Left cardiac atrium (tissue), 4 donors: ENCODE measurements around the gene GUCY2D. TPM values are rescaled to one million over a fixed set of nuclear protein-coding genes. Genes with fewer than 3 reads are reported as not detected.

Experiments
- ATAC-seq, 2 donors: fragments of 200-7000 bp; cut with Tn5 transposase; one replicate each; pipeline ENCODE4 v1.9.1; 2020; ENCODE audit warnings: mild to moderate bottlenecking in 2 of 2, moderate library complexity in 2 of 2
- DNase-seq: peaks from one replicate; pipeline ENCODE4 v3.0.0-alpha.2; 2020
- intact Hi-C, 2 donors: fragments of 100-400 bp; cut with DNase I; formaldehyde crosslinking; loops; one replicate each; pipeline versions ENCODE4 v1.14.1 to v1.15.1; 2022 to 2023
- total RNA-seq, 2 donors: library from RNA; stranded (reverse); fragmentation: NEBNext Ultra II Directional; extraction: Animal tissue kit (Norgen Biotek cat#: 25700); gene quantifications; one replicate each; pipeline ENCODE4 v1.2.1, GENCODE V29; 2021
- donor health status: DM: no; HTN: yes; CAD: no.
- donor health status: DM: no; HTN: yes; CAD: no; lungs with severe emphysema.
- donor health status: DM: yes; HTN: yes; CAD: no.
- donor health status: Dilated cardiomyopathy.

The GUCY2D gene
- total RNA-seq, 2 donors from 2014 or later, result 0.10 to 0.38 TPM

- intact Hi-C loops, result no loop called here
- ATAC-seq (no peak), DNase-seq (no peak)
These were observed 30.0 kb downstream of the GUCY2D start for GRCh38 chr17:8032442-8032841.

GRCh38 chr17:8038954-8039610, 36.7 kb downstream of the GUCY2D start, which contains the start of gene ALOX15B:
TSS of gene ALOX15B (plus strand) at chr17:8039059. CDS start at chr17:8039156, 97 bp downstream.
- intact Hi-C loops, result no loop called here
- peak in 1 of 2 donors; percentile 10 for ATAC-seq
- DNase-seq, result no peak

- no peak for ATAC-seq
- DNase-seq, result no peak
- intact Hi-C loops, result loop anchor here in 1 of 2 donors (5.0 to 10.0 kb wide), 3 partner anchors 127 to 295 kb away; no protein-coding TSS in a partner anchor
These were observed 37.3 kb downstream of the GUCY2D start for GRCh38 chr17:8039611-8040168.

GRCh38 chr17:8041249-8041928, 39.0 kb downstream of the GUCY2D start:
- DNase-seq (no peak), ATAC-seq (peak; percentile 67 to 76)
- intact Hi-C loops, result loop anchor here in 1 of 2 donors (5.0 to 10.0 kb wide), 3 partner anchors 129 to 297 kb away; no protein-coding TSS in a partner anchor

DNA sequence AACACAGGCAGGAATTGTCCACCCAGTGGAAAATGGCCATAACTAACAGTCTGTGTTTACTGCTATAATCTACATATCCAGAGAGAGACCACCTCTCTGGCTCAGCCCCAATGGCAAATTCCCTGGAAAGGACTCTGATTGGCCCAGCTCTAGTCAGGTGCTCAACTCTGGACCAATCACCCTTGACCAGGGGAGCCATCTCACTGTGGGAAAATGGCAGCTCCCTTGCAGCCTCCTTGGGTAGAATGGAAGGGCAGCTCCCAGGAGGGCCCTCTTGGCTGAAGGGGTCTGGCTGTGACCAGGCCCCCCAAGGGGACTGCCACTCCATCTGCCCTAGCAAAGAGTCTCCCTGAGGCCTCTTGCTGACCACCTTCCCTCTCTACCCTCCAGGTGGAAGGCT, 39.6 kb downstream of the GUCY2D start:
- intact Hi-C loops, result loop anchor here in 1 of 2 donors (5.0 to 10.0 kb wide), 3 partner anchors 130 to 297 kb away; no protein-coding TSS in a partner anchor
- ATAC-seq (no peak), DNase-seq (no peak)

- DNase-seq, result no peak
- intact Hi-C loops, result loop anchor here in 1 of 2 donors (5.0 to 10.0 kb wide), 3 partner anchors 133 to 300 kb away; no protein-coding TSS in a partner anchor
- ATAC-seq, result no peak
These were observed 42.7 kb downstream of the GUCY2D start for GRCh38 chr17:8044819-8045810.

- no peak for ATAC-seq
- no peak for DNase-seq
- intact Hi-C loops, result loop anchor here in 1 of 2 donors (10.0 kb wide), 1 partner anchor 302 kb away; no protein-coding TSS in a partner anchor
These were observed 44.0 kb downstream of the GUCY2D start for GRCh38 chr17:8046306-8046928.

DNA sequence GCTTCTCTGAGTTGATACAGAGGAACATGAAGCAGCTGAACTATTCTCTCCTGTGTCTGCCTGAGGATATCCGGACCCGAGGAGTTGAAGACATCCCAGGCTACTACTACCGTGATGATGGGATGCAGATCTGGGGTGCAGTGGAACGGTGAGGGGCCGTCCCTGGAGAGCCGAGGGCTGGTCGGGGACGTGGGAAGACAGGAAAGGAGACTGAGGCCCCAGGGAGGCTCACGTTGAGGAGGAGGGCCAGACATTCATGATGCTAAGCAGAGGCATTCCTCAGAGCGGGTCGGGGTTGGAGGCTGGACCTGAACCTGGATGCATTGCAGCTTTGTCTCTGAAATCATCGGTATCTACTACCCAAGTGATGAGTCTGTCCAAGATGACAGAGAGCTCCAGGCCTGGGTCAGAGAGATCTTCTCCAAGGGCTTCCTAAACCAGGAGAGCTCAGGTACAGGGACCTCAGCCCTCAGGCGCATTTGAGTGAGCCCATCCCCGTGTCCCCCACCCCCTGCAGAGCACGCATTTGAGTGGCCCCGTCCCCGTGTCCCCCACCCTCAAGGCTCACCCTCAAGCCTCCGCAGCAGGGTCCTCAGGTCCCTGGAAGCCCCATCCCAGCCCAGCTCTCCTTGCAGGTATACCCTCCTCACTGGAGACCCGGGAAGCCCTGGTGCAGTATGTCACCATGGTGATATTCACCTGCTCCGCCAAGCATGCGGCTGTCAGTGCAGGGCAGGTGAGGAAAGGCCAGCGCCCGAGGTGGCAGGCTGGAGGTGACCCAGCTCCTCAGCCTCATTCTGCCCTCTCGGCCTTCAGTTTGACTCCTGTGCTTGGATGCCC, 44.7 kb downstream of the GUCY2D start:
- DNase-seq (no peak), ATAC-seq (no peak)
- intact Hi-C loops, result loop anchor here in 1 of 2 donors (10.0 kb wide), 1 partner anchor 302 kb away; no protein-coding TSS in a partner anchor

DNA sequence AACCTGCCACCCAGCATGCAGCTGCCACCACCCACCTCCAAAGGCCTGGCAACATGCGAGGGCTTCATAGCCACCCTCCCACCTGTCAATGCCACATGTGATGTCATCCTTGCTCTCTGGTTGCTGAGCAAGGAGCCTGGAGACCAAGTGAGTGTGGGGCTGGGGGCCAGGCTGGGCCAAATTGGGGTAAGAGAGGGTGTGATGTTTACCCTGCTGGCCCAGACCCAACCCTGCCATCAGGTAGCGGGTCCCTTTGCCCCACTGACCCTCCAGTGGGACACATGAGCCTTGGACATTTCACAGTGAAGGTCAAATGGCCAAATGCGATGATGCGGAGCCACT, 45.3 kb downstream of the GUCY2D start:
- no peak for DNase-seq
- intact Hi-C loops, result loop anchor here in 1 of 2 donors (10.0 kb wide), 1 partner anchor 303 kb away; no protein-coding TSS in a partner anchor
- no peak for ATAC-seq

DNA sequence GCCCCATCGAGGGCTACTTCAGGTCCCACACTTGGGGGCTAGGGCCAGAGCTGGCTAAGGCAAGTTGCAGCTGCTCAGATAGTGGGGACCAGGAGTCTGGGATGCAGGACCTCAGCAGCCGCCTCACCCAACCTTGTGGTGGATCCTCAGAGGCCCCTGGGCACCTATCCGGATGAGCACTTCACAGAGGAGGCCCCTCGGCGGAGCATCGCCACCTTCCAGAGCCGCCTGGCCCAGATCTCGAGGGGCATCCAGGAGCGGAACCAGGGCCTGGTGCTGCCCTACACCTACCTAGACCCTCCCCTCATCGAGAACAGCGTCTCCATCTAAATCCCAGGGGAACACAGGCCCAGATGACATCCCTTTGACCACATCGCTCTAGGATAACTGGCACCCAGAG, 45.8 kb downstream of the GUCY2D start:
- DNase-seq (no peak), ATAC-seq (no peak)
- intact Hi-C loops, result loop anchor here in 1 of 2 donors (10.0 kb wide), 1 partner anchor 303 kb away; no protein-coding TSS in a partner anchor

GRCh38 chr17:8048736-8049135, 46.3 kb downstream of the GUCY2D start:
- DNase-seq, result no peak
- intact Hi-C loops, result loop anchor here in 1 of 2 donors (10.0 kb wide), 1 partner anchor 304 kb away; no protein-coding TSS in a partner anchor
- no peak for ATAC-seq

GRCh38 chr17:8051831-8052230, 49.4 kb downstream of the GUCY2D start:
- no peak for DNase-seq
- ATAC-seq, result no peak
- intact Hi-C loops, result loop anchor here (10.0 kb wide), 2 partner anchors 57 to 227 kb away; no protein-coding TSS in a partner anchor

DNA sequence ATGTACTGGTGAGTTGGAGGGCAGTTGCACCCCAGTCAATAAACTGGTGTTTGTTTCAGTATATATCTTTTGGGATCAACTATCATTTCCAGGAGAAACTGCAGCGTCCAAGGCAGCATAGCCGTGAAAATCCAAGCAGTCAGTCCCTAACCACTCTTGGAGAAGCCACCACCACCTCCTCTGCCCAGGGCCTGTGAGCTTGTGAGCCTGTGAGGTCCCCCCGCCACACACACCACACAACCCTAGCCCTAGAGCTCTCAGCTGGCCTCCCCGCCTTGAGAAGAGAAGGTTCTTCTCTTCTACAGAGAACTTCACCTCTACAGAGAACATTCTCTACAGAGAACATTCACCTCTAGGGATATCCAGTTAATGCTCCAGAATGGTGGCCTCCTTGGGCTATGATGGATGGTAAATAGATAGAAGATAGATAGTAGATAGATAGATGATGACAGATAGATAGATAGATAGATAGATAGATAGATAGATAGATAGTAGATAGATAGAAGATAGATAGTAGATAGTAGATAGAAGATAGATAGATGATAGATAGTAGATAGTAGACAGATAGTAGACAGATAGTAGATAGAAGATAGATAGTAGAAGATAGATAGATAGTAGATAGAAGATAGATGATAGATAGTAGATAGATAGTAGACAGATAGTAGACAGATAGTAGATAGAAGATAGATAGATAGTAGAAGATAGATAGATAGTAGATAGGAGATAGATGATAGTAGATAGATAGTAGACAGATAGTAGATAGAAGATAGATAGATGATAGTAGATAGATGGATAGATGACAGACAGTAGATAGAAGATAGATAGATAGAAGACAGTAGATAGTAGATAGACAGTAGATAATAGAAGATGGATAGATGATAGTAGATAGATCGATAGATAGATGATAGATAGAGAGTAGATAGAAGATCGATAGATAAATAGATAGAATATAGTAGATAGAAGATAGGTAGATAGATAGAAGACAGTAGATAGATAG, 50.1 kb downstream of the GUCY2D start:
- intact Hi-C loops, result loop anchor here (10.0 kb wide), 2 partner anchors 58 to 228 kb away; no protein-coding TSS in a partner anchor

GRCh38 chr17:8053600-8053999, 51.2 kb downstream of the GUCY2D start:
- intact Hi-C loops, result loop anchor here (10.0 kb wide), 2 partner anchors 59 to 229 kb away; no protein-coding TSS in a partner anchor
- ATAC-seq, result no peak
- DNase-seq, result no peak

More for the DNA sequence above, 50.1 kb downstream of the GUCY2D start:
- ATAC-seq, result no peak
- no peak for DNase-seq

GRCh38 chr17:8055851-8056231, 53.4 kb downstream of the GUCY2D start:
- intact Hi-C loops, result loop anchor here (5.0 to 10.0 kb wide), 3 partner anchors 61 to 231 kb away; no protein-coding TSS in a partner anchor
- no peak for ATAC-seq
- DNase-seq, result no peak
